Measurements from ENCODE around the gene RNASET2.

The RNASET2 gene

DNA sequence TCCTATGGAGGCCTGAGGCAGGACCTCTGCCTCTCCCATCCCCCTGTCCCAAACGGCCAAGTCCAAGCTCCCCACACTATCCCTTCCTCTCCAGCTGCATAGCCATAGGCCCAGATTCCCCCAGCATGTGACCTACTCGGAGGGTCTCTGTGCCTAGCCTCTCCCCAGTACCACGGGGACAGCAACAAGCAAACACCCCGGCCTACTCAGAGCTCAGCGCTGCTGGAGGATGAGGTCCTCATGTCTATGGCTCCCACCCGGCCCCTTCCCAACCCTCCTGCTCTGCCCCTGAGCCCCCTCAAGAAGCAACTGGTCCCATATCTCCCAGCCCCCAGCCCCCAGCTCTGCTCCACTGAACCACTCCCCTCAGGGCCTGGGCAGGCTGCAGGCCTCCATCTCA is 24.2 kb downstream of the RNASET2 start:
- TF ChIP-seq, protein P1, sequence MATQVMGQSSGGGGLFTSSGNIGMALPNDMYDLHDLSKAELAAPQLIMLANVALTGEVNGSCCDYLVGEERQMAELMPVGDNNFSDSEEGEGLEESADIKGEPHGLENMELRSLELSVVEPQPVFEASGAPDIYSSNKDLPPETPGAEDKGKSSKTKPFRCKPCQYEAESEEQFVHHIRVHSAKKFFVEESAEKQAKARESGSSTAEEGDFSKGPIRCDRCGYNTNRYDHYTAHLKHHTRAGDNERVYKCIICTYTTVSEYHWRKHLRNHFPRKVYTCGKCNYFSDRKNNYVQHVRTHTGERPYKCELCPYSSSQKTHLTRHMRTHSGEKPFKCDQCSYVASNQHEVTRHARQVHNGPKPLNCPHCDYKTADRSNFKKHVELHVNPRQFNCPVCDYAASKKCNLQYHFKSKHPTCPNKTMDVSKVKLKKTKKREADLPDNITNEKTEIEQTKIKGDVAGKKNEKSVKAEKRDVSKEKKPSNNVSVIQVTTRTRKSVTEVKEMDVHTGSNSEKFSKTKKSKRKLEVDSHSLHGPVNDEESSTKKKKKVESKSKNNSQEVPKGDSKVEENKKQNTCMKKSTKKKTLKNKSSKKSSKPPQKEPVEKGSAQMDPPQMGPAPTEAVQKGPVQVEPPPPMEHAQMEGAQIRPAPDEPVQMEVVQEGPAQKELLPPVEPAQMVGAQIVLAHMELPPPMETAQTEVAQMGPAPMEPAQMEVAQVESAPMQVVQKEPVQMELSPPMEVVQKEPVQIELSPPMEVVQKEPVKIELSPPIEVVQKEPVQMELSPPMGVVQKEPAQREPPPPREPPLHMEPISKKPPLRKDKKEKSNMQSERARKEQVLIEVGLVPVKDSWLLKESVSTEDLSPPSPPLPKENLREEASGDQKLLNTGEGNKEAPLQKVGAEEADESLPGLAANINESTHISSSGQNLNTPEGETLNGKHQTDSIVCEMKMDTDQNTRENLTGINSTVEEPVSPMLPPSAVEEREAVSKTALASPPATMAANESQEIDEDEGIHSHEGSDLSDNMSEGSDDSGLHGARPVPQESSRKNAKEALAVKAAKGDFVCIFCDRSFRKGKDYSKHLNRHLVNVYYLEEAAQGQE (IDR thresholded peaks at IDR 0.05; ENCODE audit: insufficient read depth in 1 of 2, low read depth in 2 of 2, low read length in 2 of 2) = no peak
- no peak for TF ChIP-seq SIN3A (IDR thresholded peaks at IDR 0.05; ENCODE audit: borderline replicate concordance, insufficient read depth, low read length)
- TF ChIP-seq TAF1 (IDR thresholded peaks at IDR 0.05; ENCODE audit: borderline replicate concordance, insufficient read depth, low read length) = no peak
- TF ChIP-seq POLR2AphosphoS5 (IDR thresholded peaks at IDR 0.05; ENCODE audit: low read depth, low read length) = no peak
- TF ChIP-seq FOXP2 (optimal IDR thresholded peaks at IDR 0.05; ENCODE audit: borderline replicate concordance, extremely low read depth, extremely low read length, insufficient read depth) = no peak

DNA sequence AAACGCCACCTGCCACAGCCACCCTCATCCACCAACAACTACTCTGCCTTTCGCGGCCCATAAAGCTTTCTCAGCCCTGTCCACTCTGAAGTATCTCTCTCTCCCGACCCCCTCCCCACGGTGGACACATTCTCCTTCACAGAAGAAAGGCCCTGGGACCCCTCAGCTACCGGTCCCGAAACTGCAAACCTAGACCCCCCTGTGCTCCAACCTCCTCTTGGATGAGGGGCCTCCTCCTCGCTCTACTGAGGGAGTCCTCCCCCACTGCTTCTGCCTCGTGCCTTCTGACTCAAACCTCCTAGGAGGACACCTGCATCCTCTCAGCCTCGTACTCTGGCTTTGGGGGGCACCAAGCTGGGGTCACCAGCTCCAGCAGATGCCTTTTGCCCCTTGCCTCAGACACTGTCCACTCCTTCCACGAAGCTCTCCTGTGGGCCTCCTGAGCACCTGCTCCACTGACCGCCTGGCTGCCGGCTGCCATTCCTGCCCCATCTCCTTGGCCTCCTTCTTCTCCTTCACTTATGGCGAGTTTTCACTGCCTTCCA is 24.9 kb downstream of the RNASET2 start:
- no peak for TF ChIP-seq SIN3A (IDR thresholded peaks at IDR 0.05; ENCODE audit: borderline replicate concordance, insufficient read depth, low read length)
- TF ChIP-seq POLR2AphosphoS5 (IDR thresholded peaks at IDR 0.05; ENCODE audit: low read depth, low read length) = no peak
- TF ChIP-seq, protein P1 (IDR thresholded peaks at IDR 0.05; ENCODE audit: insufficient read depth in 1 of 2, low read depth in 2 of 2, low read length in 2 of 2) = no peak
- no peak for TF ChIP-seq TAF1 (IDR thresholded peaks at IDR 0.05; ENCODE audit: borderline replicate concordance, insufficient read depth, low read length)
- TF ChIP-seq FOXP2 (optimal IDR thresholded peaks at IDR 0.05; ENCODE audit: borderline replicate concordance, extremely low read depth, extremely low read length, insufficient read depth) = no peak

GRCh38 chr6:166930354-166930891 is 25.9 kb downstream of the RNASET2 start:
- TF ChIP-seq FOXP2 (optimal IDR thresholded peaks at IDR 0.05; ENCODE audit: borderline replicate concordance, extremely low read depth, extremely low read length, insufficient read depth) (no peak), TAF1 (IDR thresholded peaks at IDR 0.05; ENCODE audit: borderline replicate concordance, insufficient read depth, low read length) (no peak), POLR2AphosphoS5 (IDR thresholded peaks at IDR 0.05; ENCODE audit: low read depth, low read length) (no peak), SIN3A (IDR thresholded peaks at IDR 0.05; ENCODE audit: borderline replicate concordance, insufficient read depth, low read length) (no peak)
- TF ChIP-seq, protein P1 (IDR thresholded peaks at IDR 0.05; ENCODE audit: insufficient read depth in 1 of 2, low read depth in 2 of 2, low read length in 2 of 2) = no peak

DNA sequence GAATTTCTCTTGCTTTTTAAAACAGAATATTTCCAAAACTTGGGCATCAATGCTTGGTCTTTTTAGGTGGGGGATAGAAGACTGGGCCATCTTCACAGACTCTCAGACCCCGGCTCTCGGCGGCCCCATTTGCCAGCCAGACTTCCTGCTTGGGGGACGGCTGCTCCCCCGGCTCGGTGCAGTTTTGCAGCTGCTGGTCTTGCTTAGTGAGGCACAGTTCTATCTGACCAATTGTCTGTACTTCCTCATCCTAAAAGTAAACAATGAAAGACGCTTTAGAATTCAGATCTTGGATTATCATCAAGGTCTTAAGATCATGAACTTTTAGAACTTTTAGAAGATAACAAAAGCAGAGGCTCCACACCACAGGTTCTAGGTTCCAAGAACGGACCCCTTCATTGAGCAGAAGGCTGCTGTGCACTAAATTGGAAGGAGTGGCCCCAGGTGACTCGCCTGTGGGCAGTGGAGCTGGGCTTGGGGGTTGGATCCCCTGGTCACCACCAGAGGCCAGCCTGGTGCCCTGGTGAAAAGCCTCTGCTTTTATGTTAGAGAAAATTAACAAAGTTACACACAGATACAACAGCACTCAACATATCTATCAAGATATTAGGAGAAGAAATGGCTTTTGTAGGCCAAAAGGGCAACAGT is 26.7 kb downstream of the RNASET2 start:
- TF ChIP-seq POLR2AphosphoS5 (IDR thresholded peaks at IDR 0.05; ENCODE audit: low read depth, low read length) (no peak), SIN3A (IDR thresholded peaks at IDR 0.05; ENCODE audit: borderline replicate concordance, insufficient read depth, low read length) (no peak), TAF1 (IDR thresholded peaks at IDR 0.05; ENCODE audit: borderline replicate concordance, insufficient read depth, low read length) (no peak), FOXP2 (optimal IDR thresholded peaks at IDR 0.05; ENCODE audit: borderline replicate concordance, extremely low read depth, extremely low read length, insufficient read depth) (no peak)
- TF ChIP-seq, protein P1 (IDR thresholded peaks at IDR 0.05; ENCODE audit: insufficient read depth in 1 of 2, low read depth in 2 of 2, low read length in 2 of 2) = no peak
